HEK293 (cell line): Measurements from ENCODE around the gene FBRSL1.

Experiments
- CTCF ChIP-seq: fragments of 450-650 bp; formaldehyde crosslinking; IDR thresholded peaks from 2 replicates; pipeline ENCODE4 v1.5.1; 2016; ENCODE audit warnings: missing biosample characterization, missing genetic modification characterization
- KLF9 ChIP-seq: fragments of 450-650 bp; formaldehyde crosslinking; IDR thresholded peaks from 2 replicates; pipeline ENCODE4 v1.5.1; 2016; ENCODE audit warnings: missing biosample characterization, missing genetic modification characterization, low read depth
- PBX3 ChIP-seq: sonication (generic); formaldehyde crosslinking; IDR thresholded peaks from 2 replicates; pipeline ENCODE4 v1.8.1; 2022; ENCODE audit warnings: mild to moderate bottlenecking, moderate library complexity, missing genetic modification reagents
- REST ChIP-seq: fragments of 450-650 bp; formaldehyde crosslinking; IDR thresholded peaks from 2 replicates; pipeline ENCODE4 v1.5.1; 2016; ENCODE audit warnings: missing biosample characterization, missing genetic modification characterization
- TCF7L2 ChIP-seq: IDR thresholded peaks from 2 replicates; pipeline ENCODE4 v1.6.1; 2011; ENCODE audit warnings: low read depth, mild to moderate bottlenecking, inconsistent platforms, low read length, moderate library complexity, borderline replicate concordance
- TRIM28 ChIP-seq: IDR thresholded peaks from 2 replicates; pipeline ENCODE4 v1.6.1; 2011; ENCODE audit warnings: low read length, control low read depth, borderline replicate concordance
- YY1 ChIP-seq: fragments of 450-650 bp; formaldehyde crosslinking; IDR thresholded peaks from 2 replicates; pipeline ENCODE4 v1.5.1; 2018; ENCODE audit warnings: missing biosample characterization, missing genetic modification characterization
- ZNF138 ChIP-seq: fragments of 450-650 bp; formaldehyde crosslinking; IDR thresholded peaks from 2 replicates; pipeline ENCODE4 v1.5.1; 2016; ENCODE audit warnings: missing biosample characterization, missing genetic modification characterization, borderline replicate concordance
- ZNF214 ChIP-seq: fragments of 450-650 bp; formaldehyde crosslinking; IDR thresholded peaks from 2 replicates; pipeline ENCODE4 v1.5.1; 2017; ENCODE audit warnings: missing biosample characterization, mild to moderate bottlenecking, missing genetic modification characterization, borderline replicate concordance
- ZNF335 ChIP-seq: fragments of 450-650 bp; formaldehyde crosslinking; conservative IDR thresholded peaks from 2 replicates; pipeline ENCODE4 v1.5.1; 2016; ENCODE audit warnings: missing biosample characterization, missing genetic modification characterization
- ZNF513 ChIP-seq: fragments of 450-650 bp; IDR thresholded peaks from 2 replicates; pipeline ENCODE4 v1.5.1; 2018; ENCODE audit warnings: missing biosample characterization, missing genetic modification characterization
- ZNF580 ChIP-seq: fragments of 450-650 bp; formaldehyde crosslinking; IDR thresholded peaks from 2 replicates; pipeline ENCODE4 v1.5.1; 2016; ENCODE audit warnings: missing biosample characterization, missing genetic modification characterization
- ZNF596 ChIP-seq: fragments of 450-650 bp; IDR thresholded peaks from 2 replicates; pipeline ENCODE4 v1.5.0; 2018; ENCODE audit warnings: missing biosample characterization, mild to moderate bottlenecking, missing genetic modification characterization, moderate library complexity
- ZNF830 ChIP-seq: fragments of 450-650 bp; IDR thresholded peaks from 2 replicates; pipeline ENCODE4 v1.5.0; 2018; ENCODE audit warnings: missing biosample characterization, missing genetic modification characterization, low read depth, mild to moderate bottlenecking, moderate library complexity

GRCh38 chr12:132505105-132505851 lies 15.3 kb downstream of the FBRSL1 start:
- no peak for TF ChIP-seq CTCF
- no peak for TF ChIP-seq ZNF580
- TF ChIP-seq TCF7L2, result no peak
- TF ChIP-seq KLF9 (tag by site-specific recombination), result no peak
- no peak for TF ChIP-seq ZNF138 (tag by site-specific recombination)
- TF ChIP-seq ZNF830 (tag by site-specific recombination), result no peak
- TF ChIP-seq ZNF596 (tag by site-specific recombination), result no peak
- no peak for TF ChIP-seq ZNF214 (tag by site-specific recombination)
- TF ChIP-seq PBX3 (CRISPR knock-in tag), result no peak
- no peak for TF ChIP-seq YY1
- no peak for TF ChIP-seq TRIM28
- no peak for TF ChIP-seq REST
- no peak; the same call in 1 of the 2 replicates for TF ChIP-seq ZNF335 (tag by site-specific recombination)
- TF ChIP-seq ZNF513, result no peak
